ENCODE results near the gene STAT3. TPM values are rescaled to one million over a fixed set of nuclear protein-coding genes. Genes with fewer than 3 reads are reported as not detected.

The STAT3 gene
- total and polyA plus RNA-seq, 2 of the 13 experiments (the other 11 are each of a cell fraction or from before 2014, with no cell fraction given): 61.8 to 62.4 TPM

- Histone ChIP-seq H3K9ac (ENCODE audit: insufficient read depth, low read depth, low read length) (no peak overlapping the region), H3K36me3 (replicated peaks in 1 of 2; ENCODE audit: control insufficient read depth in 1 of 2, insufficient read depth in 2 of 2, low read length in 2 of 2) (no peaks in the 10 kb centered on the region), H3K27ac (ENCODE audit: extremely low read length, insufficient read depth, low read length) (peak overlapping the region; percentile 38), H3K9me3 (ENCODE audit: low read length) (no peaks in the 10 kb centered on the region), H3K4me3 (replicated peaks in 1 of 3; ENCODE audit: insufficient read depth in 1 of 3, low read depth in 2 of 3, low read length in 3 of 3) (no peak overlapping the region), H3K4me2 (ENCODE audit: low read depth, low read length) (no peak overlapping the region), H3K79me2 (ENCODE audit: insufficient read depth, low read length) (peaks cover 86% of the 10 kb centered on the region), H4K20me1 (ENCODE audit: insufficient read depth, low read length) (peaks cover 18% of the 10 kb centered on the region), H3K27me3 (ENCODE audit: control insufficient read depth in 1 of 2, insufficient read depth in 2 of 2, low read length in 2 of 2) (no peaks in the 10 kb centered on the region), H3K4me1 (ENCODE audit: insufficient read depth, low read length) (peaks cover 78% of the 10 kb centered on the region), H2AFZ (ENCODE audit: low read length) (no peak overlapping the region)
- intact Hi-C loops (cut with micrococcal nuclease; ENCODE audit: unreplicated experiment): no loop called here
- POLR2A ChIA-PET: interaction anchor here (0.6 kb wide), 1 partner anchor 69 kb away, joined by 3 read pairs; no protein-coding TSS in a partner anchor
- FAIRE-seq: peak; percentile 82
- CTCF ChIA-PET (ENCODE audit: low intra/inter-chr PET ratio, low total read pairs): no interaction called here
- WGBS (ENCODE audit: low lambda C conversion rate): 40% methylated on average over 3 of the region's 3 CpGs
- ATAC-seq: peak; percentile 78
- in situ Hi-C loops (cut with HindIII; ENCODE audit: extremely low pct_ligation_motif_present, low pct_unique_long_range_greater_than_20kb): no loop called here
- peak; percentile 56 for DNase-seq (ENCODE audit: low spot score)
- no TSS peak for BruUV-seq (replicated peaks)
- no peak for TF ChIP-seq ZNF792 (CRISPR knock-in tag; IDR thresholded peaks at IDR 0.05)
- TF ChIP-seq HNF4A (CRISPR knock-in tag; IDR thresholded peaks at IDR 0.05): peak; percentile 58
- TF ChIP-seq ZNF790 (CRISPR knock-in tag; IDR thresholded peaks at IDR 0.05; ENCODE audit: borderline replicate concordance): no peak
- no peak for TF ChIP-seq RARA (CRISPR knock-in tag; IDR thresholded peaks at IDR 0.05)
- TF ChIP-seq ZFYVE20 (CRISPR knock-in tag; IDR thresholded peaks at IDR 0.05; ENCODE audit: borderline replicate concordance, low read depth): no peak
- TF ChIP-seq FOXP4 (CRISPR knock-in tag; IDR thresholded peaks at IDR 0.05): no peak
- no peak for TF ChIP-seq MLX (CRISPR knock-in tag; IDR thresholded peaks at IDR 0.05)
- TF ChIP-seq REST (IDR thresholded peaks at IDR 0.05; ENCODE audit: borderline replicate concordance in 1 of 2, low read depth in 1 of 2, low read length in 2 of 2): no peak
- TF ChIP-seq GFI1 (CRISPR knock-in tag; IDR thresholded peaks at IDR 0.05; ENCODE audit: borderline replicate concordance): no peak; the same call in 1 of the 2 replicates
- TF ChIP-seq ELF3 (CRISPR knock-in tag; IDR thresholded peaks at IDR 0.05): no peak
- no peak for TF ChIP-seq HOXA7 (CRISPR knock-in tag; IDR thresholded peaks at IDR 0.05)
- TF ChIP-seq SMARCE1 (IDR thresholded peaks at IDR 0.05; ENCODE audit: borderline replicate concordance): no peak
- no peak for TF ChIP-seq PAF1 (CRISPR knock-in tag; IDR thresholded peaks at IDR 0.05)
- TF ChIP-seq IRF2 (CRISPR knock-in tag; IDR thresholded peaks at IDR 0.05): no peak
- TF ChIP-seq KDM6A (CRISPR knock-in tag; IDR thresholded peaks at IDR 0.05; ENCODE audit: low read depth): no peak
- peak; percentile 41; the same call in 1 of the 2 replicates for TF ChIP-seq ZFX (CRISPR knock-in tag; IDR thresholded peaks at IDR 0.05; ENCODE audit: low read depth)
Observed at GRCh38 chr17:42380935-42381334, 7.3 kb downstream of the STAT3 start.
